GM21576 (cell line): ENCODE data around the gene MFSD11.
"Not testable (repeated sequence)": the region's sequence is repeated elsewhere in the genome, so short reads cannot be mapped to it uniquely, and the experiment has no call there.

Experiments used
- ATAC-seq: cut with Tn5 transposase; IDR thresholded peaks from one replicate; pipeline ENCODE4 v1.9.1; 2021; ENCODE audit warnings: mild to moderate bottlenecking, moderate library complexity; ENCODE audit not compliant: unreplicated experiment

Gene MFSD11

DNA sequence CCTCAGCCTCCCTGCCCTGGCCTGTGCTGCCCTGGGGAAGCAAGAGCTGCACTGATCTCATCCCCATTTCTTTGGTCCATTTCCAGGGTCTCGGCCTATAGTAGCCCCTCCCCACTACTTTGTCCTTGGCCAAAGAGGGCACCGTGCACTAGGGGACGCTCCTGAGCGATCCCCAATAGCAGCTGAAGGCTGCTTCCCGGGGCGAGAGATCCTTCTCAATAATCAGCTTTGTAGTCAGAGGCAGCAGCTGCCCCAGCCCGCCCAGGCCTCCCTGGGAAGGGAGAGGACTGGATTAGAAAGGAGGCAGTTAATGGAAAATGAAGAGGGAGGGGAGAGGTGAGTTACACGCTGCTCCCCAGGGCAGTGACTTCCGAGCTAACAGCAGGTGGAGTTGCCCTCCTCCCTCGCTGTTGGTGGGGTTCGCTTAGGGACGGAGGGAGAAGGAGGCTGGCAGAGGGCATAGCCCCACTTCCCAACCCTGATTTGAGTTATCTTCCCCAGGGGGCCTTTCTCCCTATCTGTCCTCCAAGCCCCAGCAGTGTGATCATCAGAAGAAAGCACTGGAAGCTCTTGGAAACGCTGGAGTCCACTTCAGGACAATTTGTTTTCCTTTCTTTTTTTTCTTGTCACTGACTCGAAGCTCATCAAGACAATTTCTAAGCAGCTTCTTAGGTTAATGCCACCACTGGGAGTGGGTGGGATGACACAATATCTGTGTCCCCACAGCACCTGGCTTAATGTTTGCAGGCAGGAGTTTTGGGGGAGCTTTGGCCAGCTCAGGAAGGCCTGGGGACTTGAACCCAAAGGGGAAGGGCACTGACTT, 29.7 kb upstream of the MFSD11 start:
- ATAC-seq, result no peak

DNA sequence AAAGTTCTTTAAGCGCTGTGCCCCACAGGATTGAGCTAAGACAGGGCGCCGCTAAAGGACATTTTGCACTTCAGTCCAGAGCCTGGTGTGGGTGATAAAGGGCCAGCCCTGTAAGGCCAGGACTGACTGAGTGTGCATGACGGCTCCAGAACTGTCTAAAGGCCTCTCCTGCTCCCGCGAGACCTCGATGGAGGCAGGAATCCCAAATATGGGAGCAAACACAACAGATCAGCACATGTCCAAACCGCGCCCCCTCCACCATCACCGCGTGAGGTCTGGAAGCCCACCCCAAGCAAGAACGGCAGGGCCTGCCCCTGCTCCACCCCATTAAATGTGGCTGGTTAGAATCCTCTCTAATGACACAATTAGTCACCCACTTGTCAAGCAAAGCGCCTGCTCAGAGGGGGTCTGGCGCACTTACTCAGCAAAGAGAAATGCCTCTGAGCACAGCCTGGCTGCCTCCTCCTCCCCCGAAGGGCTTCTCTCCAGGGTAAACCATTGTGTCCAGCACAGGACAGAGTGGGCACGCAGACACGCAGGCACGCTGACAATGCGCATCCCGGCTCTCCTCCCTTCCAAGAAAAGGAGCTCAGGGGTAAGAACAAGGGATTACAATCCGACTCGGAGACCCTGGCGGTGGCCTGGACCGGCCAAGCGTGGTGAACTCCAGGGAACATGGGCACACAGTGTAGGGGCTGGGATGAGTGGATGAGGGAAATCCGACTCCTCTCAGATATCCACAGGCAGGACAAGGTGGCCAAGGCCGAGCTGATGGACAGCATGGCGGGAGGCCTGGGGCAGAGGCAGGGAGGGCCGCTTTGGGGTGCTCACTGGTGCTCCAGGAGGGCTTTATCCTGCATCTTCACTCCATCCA, 28.6 kb upstream of the MFSD11 start:
- no peak for ATAC-seq

DNA sequence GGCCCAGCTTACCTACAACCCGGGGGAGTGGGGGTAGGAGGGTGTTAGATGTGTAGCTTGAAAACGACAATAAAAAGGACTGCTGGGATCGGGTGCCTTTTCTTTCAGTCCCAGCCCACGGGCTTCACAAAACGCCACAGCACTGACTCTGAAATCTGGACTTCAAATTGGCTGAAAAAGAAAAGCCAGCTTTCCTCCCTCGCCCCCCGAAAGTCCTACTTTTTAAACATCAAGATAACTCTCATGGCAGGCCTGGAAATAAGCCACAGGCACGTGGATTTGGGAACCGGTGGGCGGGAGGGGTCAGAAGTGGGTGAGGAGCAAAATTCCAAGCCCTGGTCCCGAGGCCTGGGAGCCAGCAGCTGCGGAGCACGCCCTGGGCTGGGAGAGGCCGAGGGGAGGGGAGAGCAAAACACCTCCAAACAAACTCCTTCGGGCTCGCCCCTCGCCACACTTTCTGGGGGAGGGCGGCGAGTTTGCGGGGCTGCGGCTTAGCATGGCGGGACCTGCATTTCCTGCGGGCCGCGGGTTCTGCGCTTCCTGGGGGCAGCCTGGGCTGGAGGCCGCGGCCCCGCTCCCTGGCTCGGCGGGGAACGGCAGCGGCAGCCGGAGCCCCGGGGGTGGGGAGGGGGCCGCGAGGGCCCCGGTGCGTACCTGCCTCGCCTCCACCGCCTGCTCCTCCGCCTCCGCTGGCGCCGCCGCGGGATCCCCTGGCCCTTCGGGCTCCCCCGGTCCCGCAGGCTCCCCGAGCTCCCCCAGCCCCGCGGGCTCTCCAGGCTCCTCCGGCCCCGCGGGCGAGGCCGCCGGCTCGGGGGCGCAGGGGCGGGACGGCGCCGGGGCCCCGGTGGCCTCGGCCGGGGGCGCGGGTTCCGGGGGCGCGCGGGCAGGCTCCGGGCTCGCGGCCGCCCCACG, 27.7 kb upstream of the MFSD11 start:
- not testable (repeated sequence) for ATAC-seq

DNA sequence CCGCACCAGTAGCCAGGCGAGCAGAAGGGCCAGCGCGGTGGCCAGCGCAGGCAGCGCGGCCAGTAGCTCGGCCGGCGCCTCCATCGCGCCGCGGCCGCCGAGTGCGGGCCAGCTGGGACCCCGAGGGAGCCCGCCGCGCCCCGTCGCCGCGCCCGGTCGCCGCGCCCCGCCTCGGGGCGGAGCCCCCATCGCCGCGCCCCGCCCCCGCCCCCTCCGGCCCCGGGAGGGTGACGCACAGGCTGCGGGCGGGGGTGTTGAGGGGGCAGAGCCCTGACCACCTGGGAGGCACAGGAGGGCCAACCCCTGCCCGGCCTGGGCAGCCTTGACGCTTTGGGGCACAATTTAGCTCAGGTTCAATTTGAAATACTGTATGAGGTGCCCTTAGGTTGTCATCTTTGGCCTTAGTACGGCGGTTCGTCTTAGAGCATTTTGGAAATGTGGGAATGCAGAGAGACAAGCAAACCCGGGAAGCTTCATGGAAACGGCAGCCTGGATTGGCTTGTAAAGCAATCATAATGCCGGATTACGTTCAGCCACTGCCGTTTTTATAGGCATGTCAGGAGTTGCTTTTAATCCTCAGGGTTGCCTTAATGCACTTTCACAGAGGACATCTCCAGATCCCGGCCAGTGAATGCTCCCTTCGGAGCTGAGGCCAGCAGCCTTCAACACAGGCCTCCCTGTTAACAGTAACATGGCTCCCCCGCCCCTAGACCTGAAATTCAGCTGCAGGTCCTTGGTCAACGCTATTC, 26.9 kb upstream of the MFSD11 start, which contains the start of gene MXRA7:
MXRA7 (minus strand) TSS at position 103 of the 749 bp plus-strand sequence; CDS start at position 84, 19 bp downstream.
- no peak for ATAC-seq

DNA sequence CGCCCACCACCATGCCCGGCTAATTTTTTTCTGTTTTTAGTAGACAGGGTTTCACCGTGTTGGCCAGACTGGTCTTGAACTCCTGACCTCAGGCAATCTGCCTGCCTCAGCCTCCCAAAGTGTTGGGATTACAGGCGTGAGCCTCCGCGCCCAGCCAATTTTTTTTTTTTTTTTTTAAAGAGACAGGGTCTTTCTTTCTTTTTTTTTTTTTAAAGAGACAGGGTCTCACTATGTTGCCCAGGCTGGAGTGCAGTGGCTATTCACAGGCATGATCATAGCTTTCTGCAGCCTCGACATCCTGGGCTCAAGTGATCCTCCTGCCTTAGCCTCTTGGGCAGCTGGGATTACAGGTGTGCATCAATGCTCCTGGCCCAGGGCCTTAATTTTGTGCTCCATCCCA, 25.6 kb upstream of the MFSD11 start:
- ATAC-seq, result not testable (repeated sequence)

DNA sequence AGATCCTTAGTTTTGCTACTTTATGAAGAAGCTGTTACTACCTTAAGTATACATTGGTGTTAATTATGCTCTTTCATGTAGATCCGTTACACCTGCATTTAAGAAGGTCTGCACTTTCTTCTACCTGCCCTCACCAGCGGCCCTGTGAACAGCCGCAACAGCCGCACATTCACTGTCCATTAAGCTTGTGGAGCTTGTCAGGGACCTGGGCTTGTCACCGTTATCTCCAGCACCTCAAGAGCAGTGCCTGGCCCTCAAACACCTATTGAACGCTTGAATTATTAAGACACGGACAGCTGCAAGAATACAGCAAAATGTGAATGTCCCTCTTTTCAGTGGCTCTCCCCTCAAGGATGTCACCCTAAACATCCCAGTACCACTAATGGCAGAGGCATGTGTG, 24.2 kb upstream of the MFSD11 start:
- no peak for ATAC-seq

DNA sequence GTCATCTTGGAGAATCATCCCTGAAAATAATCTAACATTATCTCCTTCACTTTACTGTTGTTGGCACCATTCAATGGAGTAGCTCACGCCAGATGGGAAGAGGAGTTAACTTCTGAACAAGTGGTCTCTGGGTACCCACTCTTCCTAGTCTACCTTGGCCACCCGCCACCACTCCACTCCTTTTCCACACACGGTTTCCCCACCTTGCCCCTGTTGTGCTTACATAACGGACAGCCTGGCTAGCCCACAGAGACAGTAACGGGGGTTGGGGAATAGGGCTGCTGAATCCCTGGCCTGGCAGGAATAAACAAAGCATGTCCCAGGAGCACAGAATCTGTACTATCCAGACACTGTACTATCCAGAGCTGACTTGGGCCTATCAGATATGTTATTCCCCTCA, 23.6 kb upstream of the MFSD11 start:
- no peak for ATAC-seq

DNA sequence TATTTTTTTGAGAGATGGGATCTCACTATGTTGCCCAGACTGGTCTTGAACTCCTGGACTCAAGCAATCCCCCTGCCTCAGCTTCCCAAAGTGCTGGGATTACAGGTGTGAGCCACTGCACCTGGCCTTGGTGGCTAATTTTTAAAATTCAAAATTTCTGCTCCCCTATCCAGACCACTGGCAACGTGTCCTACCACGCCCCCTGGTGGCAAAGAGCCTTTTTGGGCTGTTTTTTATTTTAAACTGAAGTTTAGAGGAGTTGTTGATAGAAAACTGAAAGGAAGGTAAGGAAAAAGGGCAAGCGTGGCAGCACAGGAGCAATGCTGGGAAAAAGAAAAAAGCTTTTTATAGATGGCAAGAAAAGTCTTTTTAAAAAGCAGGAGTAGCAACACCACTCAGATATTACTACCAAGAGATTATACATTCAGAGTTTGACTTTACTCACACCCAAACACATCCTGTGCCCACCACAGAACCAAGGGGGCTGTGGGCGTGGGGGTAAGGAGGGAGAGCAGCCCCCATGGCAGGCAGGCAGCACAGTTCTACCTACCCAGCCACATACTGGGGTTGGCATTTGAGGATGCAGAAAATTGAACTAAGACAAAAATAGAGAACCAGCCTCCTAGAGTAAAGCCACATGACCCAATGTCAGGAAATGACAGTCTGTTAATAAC, 23.0 kb upstream of the MFSD11 start:
- no peak for ATAC-seq

DNA sequence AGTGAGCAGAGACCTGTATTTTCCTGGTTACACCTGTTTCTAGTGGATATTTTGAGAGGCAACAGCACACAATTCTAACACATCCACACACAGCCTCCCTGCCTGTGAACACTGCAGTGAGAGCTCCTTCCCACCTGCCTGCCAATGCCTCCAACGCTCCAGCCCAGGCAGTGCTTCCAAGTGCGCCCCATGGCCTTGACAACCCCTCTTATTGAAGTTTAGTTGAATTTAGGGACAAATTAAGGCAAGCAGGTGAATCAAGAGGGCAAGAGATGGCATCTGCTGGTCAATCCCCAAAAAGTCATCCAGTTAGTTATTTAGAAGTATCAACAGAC, 22.5 kb upstream of the MFSD11 start:
- ATAC-seq, result no peak

DNA sequence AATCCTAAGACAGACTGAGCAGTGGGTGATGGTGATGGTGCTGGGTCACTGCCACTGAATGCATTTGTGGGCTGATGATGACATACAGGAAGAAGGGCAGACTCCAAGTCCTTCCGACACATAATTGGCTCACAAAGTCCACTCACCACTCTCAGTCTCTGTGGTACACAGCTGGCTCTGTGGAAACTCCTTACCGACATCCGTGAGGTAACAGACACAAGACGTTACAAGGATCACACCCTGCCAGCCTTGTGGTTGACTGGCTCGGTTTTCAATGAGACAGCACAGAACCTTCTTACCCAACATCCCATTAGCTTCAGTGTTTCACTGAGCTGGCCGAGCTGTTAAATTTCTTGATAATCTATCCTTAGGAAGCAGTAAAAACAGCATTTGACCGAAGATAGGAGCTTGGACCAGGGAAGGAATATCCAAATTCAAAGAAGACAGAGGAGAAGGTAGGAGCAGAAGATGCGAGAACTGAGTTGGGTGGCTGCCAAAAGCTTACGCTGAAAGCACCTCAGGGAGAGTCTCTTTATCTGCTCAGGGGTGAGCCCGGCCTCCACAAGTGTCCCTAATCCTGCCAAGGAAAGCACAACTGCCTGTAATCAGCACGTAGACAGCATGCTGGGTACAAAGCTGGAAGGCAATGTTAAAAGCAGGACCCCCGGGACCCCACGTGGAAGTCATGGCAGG, 21.6 kb upstream of the MFSD11 start:
- no peak for ATAC-seq

DNA sequence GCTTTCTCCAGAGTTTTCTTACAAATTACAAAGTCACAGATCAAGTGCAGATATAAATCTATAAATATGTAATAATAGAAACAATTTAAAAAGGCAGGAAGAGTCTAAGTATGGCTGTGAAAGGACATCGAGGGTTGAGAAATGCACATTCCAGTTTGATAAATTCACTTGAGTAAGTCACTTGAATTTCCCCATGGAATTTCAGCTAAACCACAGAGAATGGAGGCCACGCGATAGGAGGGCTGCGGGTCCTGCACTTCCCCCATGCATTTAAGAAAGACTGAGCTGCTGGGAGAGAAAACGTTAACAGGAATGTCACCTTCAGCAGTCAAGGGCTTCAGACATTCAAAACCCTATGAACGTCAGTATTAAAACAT, 21.1 kb upstream of the MFSD11 start:
- no peak for ATAC-seq

DNA sequence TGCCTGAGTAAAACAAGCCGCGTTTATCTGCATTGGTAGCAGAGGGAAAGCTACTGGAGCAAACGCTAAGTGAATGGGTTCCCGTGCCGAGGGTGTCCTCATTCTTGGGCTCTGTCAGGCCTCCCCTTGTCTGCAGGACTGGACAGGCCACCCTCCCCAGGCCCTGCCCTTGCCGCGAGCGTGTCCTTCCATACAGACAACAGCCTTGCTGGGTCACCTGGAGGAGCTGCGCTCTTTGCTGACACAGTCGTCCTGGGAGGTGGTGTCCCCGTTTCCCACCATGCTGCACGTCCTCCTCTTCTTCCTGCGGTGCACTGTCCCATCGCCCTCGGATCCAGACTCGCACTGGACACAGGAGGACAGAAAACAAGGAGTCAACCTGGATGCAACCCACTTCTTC, 19.4 kb upstream of the MFSD11 start:
- no peak for ATAC-seq

DNA sequence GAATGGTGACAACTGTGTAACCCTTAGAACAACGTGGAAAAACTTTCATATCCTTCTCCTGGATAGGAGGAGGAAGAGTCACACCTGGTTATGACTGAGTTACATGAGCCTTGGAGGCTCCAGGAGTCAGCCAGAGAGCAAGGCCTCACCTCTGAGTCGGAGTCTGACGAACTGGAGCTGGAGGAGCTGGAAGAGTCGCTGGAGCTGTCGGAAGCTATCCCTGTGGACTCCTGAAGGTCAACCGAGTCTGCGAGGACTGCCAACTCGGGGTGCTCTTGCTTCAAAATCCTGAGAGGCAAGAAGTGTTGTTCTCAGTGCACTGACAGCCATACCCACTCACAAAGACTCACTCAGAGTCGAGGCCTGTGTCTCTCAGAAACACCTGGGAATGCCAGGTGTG, 17.7 kb upstream of the MFSD11 start:
- no peak for ATAC-seq

DNA sequence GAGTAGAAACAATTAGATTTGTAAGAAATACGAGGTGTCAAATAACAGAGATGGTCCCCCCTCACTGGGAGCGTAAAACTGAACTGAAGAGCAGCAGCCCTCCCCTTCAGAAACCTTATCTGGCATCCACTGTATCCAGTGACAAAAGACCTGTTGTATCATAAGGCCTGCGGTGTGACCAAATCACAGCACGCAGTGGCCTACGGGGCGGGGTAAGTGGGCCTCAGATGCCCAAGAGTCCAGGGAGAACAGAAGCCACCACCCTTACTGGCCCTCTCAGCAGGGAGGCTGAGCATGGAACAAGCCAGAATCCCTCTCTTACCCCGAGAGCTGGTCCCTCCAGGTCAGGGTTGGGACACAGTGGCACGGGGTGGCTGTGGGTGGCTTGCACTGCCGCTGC, 17.0 kb upstream of the MFSD11 start:
- no peak for ATAC-seq

DNA sequence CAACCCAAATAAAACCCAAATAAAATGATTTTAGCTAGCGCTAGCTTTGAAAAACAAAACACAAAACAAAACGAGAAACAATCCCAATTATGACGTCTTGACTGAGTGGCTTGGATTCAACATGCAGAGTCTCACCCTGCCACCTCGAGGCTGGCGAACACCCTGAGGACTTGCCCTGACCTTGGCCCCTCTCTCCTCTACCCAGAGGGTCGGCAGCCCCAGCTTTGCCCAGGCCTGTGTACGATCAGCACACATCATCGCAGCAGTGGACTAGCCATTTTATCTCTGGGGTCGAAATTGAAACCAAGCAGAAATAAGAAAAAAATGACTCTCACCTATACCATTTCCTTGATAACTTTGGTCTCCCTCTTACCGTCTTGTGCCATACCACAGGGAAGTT, 16.5 kb upstream of the MFSD11 start:
- no peak for ATAC-seq

DNA sequence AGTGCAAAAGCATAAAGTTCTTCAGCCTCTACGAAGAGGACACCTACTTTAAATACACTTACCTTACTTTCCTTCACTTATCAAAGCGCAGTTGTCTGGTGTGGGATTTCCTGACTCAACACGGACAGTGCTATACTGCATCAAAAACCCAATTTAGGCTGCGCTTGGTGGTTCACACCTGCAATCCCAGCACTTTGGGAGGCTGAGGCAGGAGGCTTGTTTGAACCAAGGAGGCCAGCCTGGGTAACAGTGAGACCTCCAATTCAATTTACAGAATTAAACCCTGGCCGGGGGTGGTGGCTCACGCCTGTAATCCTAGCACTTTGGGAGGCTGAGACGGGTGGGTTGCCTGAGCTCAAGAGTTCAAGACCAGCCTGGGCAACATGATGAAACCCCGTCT, 15.6 kb upstream of the MFSD11 start:
- no peak for ATAC-seq

DNA sequence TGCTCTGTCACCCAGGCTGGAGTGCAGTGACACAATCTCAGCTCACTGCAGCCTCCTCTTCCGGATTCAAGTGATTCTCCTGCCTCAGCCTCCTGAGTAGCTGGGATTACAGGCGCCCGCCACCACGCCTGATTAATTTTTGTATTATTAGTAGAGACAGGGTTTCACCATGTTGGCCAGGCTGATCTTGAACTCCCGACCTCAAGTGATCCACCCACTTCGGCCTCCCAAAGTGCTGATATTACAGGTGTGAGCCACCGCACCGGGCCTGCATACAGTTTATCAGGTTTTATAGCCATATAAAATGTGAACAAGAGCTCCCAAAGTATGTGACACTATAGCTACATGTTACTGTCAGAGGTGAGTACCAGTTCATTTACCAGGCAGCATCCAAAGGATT, 14.9 kb upstream of the MFSD11 start:
- not testable (repeated sequence) for ATAC-seq

DNA sequence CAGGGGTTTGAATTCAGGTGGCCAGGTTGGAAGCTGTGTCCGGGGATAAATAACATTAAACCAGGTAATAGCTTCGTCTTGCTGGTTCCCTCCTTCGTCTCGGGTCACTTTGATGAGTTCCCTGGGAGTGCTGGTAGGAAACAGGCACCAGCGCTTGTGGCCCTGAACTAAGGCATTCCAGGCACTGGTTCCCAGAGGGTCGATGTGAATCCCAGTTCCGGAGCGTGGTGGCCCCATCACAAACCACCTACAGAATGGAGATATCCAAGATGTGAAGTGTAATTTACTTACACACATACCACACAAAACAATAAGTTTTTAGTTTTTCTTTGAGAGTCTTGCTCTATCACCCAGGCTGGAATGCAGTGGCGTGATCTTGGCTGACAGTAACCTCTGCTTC, 14.1 kb upstream of the MFSD11 start:
- no peak for ATAC-seq

DNA sequence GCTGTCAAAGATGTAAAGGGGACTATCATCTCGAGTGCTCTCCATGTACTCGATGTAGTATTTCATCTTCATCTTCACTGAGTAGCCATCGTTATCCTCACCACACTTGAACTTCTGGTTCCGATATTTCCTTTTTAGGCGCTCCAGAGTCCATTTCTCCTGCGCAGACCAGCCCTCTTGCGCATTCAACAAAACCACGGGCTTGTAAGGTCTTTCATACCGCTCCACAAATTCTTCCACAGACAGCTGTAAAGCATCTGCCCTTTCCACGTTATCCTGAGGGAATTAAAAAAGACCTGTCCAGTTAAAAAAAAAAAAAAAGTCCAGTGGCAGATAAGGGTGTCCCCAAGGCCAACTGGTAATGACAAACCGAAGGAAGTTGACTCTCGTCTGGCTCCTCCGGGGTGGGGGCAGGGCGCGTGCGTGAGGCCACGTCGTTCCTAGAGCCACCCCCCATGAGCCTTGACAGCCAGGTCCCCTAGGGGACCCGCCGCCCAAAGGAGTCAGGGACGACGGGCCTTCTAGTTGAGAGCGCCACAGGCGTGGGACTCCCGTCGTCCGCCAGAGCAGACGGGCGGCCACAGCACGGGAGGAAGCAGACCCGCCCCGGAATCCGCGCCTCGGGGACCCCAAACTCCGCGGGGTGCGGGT, 12.2 kb upstream of the MFSD11 start:
- peak; percentile 26 for ATAC-seq
